ENCODE results near the gene PITPNM3.

The PITPNM3 gene

DNA sequence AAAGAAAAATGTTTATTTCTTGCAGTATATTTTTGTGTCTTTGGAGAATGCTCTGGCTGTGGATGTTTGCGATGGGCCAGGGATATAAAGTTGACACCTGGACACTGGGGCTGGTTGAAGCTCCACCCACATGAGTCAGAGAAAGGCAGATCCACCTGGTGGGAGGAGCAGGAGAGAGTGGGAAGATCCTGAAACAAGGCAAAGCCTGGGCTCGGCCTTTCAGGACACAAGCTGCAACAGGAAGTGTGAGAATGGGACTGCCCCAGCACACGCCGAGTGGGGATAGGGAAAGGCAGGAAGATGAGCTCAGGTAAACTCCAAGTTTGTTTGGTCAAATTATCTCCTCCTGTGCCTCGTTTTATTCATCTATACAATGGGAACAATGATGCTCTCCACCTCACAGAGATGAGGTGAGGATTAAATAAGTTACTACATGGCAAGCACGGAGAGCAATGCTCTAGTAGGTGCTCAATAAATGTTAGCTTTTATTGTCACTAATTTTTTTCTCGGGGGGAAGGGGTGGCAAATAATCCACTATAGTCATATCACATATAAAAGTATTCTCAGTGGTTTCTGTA, 21.4 kb upstream of the PITPNM3 start:
- Histone ChIP-seq H3K4me2 (no peak overlapping the region), H3K79me2 (ENCODE audit: insufficient read depth, low read depth) (no peaks in the 10 kb centered on the region), H3K4me1 (ENCODE audit: low read depth, poor library complexity, severe bottlenecking) (no peaks in the 10 kb centered on the region), H2AFZ (ENCODE audit: low read depth) (no peak overlapping the region), H3K4me3 (IDR thresholded peaks at IDR 0.05; ENCODE audit: insufficient read depth, low read depth, low read length) (no peak overlapping the region), H4K20me1 (ENCODE audit: insufficient read depth) (no peaks in the 10 kb centered on the region), H3K36me3 (ENCODE audit: insufficient read depth) (no peaks in the 10 kb centered on the region), H3K9ac (no peak overlapping the region), H3K27me3 (ENCODE audit: insufficient read depth, low read depth) (no peaks in the 10 kb centered on the region), H3K27ac (no peak overlapping the region)
- TF ChIP-seq, protein P1, sequence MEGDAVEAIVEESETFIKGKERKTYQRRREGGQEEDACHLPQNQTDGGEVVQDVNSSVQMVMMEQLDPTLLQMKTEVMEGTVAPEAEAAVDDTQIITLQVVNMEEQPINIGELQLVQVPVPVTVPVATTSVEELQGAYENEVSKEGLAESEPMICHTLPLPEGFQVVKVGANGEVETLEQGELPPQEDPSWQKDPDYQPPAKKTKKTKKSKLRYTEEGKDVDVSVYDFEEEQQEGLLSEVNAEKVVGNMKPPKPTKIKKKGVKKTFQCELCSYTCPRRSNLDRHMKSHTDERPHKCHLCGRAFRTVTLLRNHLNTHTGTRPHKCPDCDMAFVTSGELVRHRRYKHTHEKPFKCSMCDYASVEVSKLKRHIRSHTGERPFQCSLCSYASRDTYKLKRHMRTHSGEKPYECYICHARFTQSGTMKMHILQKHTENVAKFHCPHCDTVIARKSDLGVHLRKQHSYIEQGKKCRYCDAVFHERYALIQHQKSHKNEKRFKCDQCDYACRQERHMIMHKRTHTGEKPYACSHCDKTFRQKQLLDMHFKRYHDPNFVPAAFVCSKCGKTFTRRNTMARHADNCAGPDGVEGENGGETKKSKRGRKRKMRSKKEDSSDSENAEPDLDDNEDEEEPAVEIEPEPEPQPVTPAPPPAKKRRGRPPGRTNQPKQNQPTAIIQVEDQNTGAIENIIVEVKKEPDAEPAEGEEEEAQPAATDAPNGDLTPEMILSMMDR (conservative IDR thresholded peaks at IDR 0.05; ENCODE audit: low read depth, low read length): no peak

DNA sequence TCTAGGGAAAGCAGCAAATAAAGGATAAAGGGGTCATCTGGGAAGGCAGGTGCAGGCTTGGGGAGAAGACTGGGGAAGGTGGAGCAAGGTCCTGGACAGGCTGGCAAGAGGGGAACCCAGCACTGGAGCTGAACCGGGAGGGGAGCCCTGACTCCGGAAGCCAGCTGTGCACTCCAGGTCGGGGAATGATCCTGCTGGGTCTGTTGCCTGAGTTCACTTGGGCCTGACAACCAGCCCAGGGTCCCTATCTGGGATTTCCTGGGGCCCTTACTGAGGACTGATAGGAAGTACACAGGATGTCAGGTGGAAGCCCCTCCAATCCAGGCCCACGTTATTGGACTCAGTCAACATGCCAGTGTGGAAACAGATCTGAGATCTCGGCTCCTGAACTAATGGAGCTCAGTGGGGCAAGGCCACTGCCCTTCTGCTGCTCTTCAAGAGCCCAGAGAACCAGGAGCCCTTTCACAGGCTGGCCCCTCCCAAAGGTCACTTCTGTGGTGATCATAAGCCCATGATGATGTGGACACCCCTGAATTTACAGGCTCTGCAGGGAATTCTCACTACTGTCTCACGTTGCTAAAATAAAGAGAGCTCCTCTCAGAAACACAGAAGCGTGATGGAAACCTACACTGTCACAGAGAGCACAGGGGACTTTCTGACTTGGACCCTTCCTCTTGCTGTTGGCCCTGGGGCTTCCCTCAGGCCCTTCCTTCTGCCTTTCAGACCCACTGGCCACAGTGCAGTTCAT, 19.9 kb upstream of the PITPNM3 start:
- TF ChIP-seq, protein P1 (conservative IDR thresholded peaks at IDR 0.05; ENCODE audit: low read depth, low read length): no peak
- no peaks in the 10 kb centered on the region for H3K79me2 ChIP-seq (ENCODE audit: insufficient read depth, low read depth)
- H3K4me3 ChIP-seq (IDR thresholded peaks at IDR 0.05; ENCODE audit: insufficient read depth, low read depth, low read length): no peak overlapping the region
- no peak overlapping the region for H2AFZ ChIP-seq (ENCODE audit: low read depth)
- H3K27me3 ChIP-seq (ENCODE audit: insufficient read depth, low read depth): no peaks in the 10 kb centered on the region
- H3K4me2 ChIP-seq: no peak overlapping the region
- no peak overlapping the region for H3K9ac ChIP-seq
- H4K20me1 ChIP-seq (ENCODE audit: insufficient read depth): no peaks in the 10 kb centered on the region
- H3K36me3 ChIP-seq (ENCODE audit: insufficient read depth): no peaks in the 10 kb centered on the region
- no peaks in the 10 kb centered on the region for H3K4me1 ChIP-seq (ENCODE audit: low read depth, poor library complexity, severe bottlenecking)
- no peak overlapping the region for H3K27ac ChIP-seq

DNA sequence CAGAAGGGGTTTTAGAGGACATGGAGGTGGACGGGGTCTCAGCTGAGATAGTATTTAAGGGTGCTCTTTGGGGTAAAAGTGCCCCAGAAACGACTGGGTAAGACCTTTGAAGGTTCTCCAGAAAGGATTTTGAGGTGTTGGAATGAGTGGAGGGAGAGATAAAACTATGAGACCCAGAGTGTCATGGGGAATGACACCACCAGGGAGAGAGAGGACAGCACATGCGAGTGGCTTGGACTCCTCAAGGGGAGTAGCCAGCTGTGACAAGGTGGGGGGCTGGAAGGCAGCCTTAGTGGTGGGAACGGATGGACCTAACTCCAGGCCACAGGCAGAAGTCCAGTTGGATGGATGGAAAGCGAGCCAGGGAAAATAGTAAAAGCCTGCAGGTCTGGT, 19.2 kb upstream of the PITPNM3 start:
- H3K36me3 ChIP-seq (ENCODE audit: insufficient read depth): no peaks in the 10 kb centered on the region
- H3K79me2 ChIP-seq (ENCODE audit: insufficient read depth, low read depth): no peaks in the 10 kb centered on the region
- TF ChIP-seq, protein P1 (conservative IDR thresholded peaks at IDR 0.05; ENCODE audit: low read depth, low read length): no peak
- no peaks in the 10 kb centered on the region for H3K27me3 ChIP-seq (ENCODE audit: insufficient read depth, low read depth)
- H3K9ac ChIP-seq: no peak overlapping the region
- no peak overlapping the region for H3K4me2 ChIP-seq
- no peaks in the 10 kb centered on the region for H4K20me1 ChIP-seq (ENCODE audit: insufficient read depth)
- H2AFZ ChIP-seq (ENCODE audit: low read depth): no peak overlapping the region
- H3K4me1 ChIP-seq (ENCODE audit: low read depth, poor library complexity, severe bottlenecking): no peaks in the 10 kb centered on the region
- no peak overlapping the region for H3K27ac ChIP-seq
- no peak overlapping the region for H3K4me3 ChIP-seq (IDR thresholded peaks at IDR 0.05; ENCODE audit: insufficient read depth, low read depth, low read length)

DNA sequence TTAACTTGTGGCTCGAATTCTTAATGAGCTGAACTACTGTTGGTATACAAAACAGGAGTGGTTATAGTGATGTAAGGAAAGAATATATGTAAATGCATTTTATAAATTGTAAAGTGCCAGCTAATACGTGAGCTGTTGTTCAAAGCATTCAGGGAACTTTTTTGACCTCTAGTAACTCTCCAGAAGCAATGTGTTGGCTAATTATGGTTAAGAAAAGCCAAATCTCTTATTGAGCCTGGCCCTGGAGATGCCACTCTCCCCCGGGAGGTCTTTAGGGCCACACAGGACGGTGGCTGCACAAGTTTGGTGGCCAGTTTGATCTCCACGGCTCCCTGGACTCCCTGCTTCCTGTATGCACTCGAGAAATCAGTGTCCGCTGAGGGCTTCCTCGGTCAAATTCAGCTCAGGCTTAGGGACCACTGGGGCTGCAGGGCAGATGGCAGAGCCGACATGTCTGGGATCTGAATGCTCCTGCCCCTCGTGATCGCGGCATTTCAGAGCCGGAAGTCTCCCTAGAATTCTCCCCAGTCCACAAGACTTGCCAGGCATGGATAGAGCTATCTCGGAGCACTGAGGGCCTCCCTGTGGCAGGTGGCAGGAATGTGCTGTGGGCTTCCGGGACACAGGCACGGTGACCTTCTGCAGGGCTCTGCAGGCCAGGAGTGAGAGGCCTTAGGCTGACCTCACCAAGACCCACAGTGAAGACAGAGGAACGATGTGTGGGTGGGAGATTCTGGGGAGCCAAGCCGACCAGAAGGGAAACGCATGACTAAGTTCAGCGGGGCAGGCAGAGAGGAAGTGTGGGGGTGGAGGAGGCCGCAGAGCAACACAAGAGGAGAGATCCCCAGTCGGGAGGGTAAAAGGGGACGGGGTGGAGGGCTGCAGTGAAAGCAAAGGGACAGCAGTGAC, 18.6 kb upstream of the PITPNM3 start:
- no peak overlapping the region for H3K4me2 ChIP-seq
- H2AFZ ChIP-seq (ENCODE audit: low read depth): no peak overlapping the region
- no peaks in the 10 kb centered on the region for H4K20me1 ChIP-seq (ENCODE audit: insufficient read depth)
- H3K79me2 ChIP-seq (ENCODE audit: insufficient read depth, low read depth): no peaks in the 10 kb centered on the region
- H3K36me3 ChIP-seq (ENCODE audit: insufficient read depth): no peaks in the 10 kb centered on the region
- TF ChIP-seq, protein P1 (conservative IDR thresholded peaks at IDR 0.05; ENCODE audit: low read depth, low read length): no peak
- H3K27ac ChIP-seq: no peak overlapping the region
- no peaks in the 10 kb centered on the region for H3K4me1 ChIP-seq (ENCODE audit: low read depth, poor library complexity, severe bottlenecking)
- no peak overlapping the region for H3K4me3 ChIP-seq (IDR thresholded peaks at IDR 0.05; ENCODE audit: insufficient read depth, low read depth, low read length)
- no peaks in the 10 kb centered on the region for H3K27me3 ChIP-seq (ENCODE audit: insufficient read depth, low read depth)
- H3K9ac ChIP-seq: no peak overlapping the region
